Activated T-cell treated with anti-CD3 and anti-CD28 coated beads for 1 hour (primary cell): ENCODE data around the gene RNASE13.
"Not testable (repeated sequence)": the region's sequence is repeated elsewhere in the genome, so short reads cannot be mapped to it uniquely, and the experiment has no call there.

Experiments
- DNase-seq: peaks from one replicate; pipeline ENCODE4 v3.0.0-alpha.2; 2020; ENCODE audit warnings: low read depth

RNASE13 gene

GRCh38 chr14:20988717-20989470 is 45.7 kb downstream of the RNASE13 start:
- DNase-seq: no peak

GRCh38 chr14:20986811-20987210 is 47.8 kb downstream of the RNASE13 start:
- no peak for DNase-seq

- DNase-seq: not testable (repeated sequence)
These were observed 49.0 kb downstream of the RNASE13 start for GRCh38 chr14:20985650-20986049.
